GM21529 (cell line): ENCODE results near the gene FAM107B.

Experiments used
- ATAC-seq: cut with Tn5 transposase; IDR thresholded peaks from one replicate; pipeline ENCODE4 v1.9.1; 2021; ENCODE audit not compliant: unreplicated experiment

Gene FAM107B

DNA sequence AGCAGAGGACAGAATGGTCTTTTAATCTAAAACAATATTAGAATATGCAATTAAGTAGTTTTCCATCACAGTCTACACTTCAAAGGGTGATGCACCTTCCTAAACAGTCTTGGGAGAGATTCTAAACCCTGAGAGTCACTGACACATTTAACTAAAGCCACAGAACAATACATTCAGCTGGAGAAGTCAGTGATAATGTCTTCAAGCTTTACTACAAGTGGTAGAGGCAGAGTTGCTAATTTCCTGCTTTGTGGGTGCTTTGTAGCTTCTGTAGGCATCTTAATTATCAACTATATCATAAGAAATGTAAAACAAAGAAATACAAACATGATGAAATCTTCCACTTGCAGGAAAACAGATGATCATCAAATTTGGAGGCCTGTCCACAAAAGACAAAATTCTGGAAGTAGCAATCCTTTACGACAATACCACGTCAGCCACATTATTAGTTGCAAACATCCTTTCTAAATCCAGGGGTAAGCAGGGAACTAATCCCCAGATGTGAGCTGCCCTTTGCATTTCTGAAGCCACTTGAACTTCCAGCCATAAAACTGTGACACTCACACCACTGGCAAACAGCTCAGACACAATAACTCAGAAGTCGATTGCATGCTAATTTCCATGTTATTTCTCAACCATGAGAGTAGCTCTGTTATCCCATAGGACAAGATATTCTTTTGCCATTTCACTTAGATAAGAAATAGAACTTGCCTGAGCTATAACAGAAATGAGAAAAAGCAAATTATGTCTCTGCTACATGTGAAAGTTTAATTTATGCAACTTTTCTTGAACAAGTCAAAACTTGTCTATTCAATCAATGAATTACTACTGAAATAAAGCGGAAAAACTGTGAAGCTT, 212.2 kb downstream of the FAM107B start:
- no peak for ATAC-seq

DNA sequence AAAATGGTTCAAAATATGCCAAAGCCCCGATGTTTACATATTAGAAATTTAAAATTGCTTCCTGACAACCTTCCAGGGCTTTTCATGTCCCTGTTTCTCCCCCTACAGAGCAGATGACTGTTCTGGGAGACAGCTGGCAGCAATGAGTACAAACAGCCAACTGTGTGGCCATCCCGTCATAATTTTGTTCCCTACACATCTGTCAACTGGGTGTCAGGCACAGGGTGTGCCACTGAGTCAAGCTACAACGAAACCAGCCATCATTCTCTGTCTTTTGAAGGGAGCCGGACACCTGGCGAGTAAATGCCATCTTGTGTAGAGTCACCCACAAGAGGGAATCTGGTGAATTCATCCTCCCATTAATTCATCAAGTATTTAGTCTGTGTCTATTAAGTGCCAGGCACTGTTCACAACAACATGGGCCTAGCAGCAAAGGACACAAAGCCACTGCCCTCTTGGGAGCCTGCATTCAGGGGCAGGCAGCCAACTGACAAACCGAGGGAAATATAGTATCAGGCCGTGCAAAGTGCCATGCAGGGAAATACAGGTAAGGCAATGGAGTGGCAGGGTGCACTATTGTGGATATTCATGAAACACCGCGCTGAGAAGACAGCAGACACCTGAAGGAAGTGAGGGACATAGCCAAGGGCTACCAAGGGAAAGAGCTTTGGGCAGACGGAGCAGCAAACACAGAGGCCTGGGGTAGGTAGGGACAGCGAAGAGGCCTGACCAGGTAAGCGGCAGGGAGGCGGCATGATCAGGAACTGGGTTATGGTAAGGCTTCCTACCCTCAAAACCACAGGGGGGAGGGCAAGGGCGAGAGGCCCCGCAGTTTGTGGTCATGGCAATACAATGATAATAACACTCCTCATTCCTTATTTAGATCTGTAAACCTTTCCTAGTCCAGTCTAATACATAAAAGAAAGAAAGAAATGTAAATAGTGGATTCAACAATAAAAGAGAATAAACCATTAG, 213.6 kb downstream of the FAM107B start:
- ATAC-seq, result no peak

DNA sequence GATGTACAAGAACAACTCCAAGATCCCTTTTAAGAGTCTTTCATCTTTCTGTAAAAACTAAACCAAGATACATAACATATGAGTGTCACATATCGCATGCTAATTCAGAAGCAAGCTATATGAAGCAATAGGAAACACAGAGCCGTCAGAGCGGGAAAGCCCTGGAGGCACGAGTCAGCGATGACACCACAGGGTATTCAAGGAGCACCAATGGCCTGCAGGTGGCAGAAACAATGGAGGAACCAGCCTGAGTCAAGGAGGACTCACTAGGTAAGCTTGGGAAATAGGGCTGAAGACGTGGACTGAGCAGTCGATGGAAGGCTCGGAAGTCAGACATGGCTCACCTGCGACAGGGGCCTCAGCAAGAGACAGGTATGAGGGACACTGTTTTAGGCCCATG, 214.4 kb downstream of the FAM107B start:
- ATAC-seq, result peak; percentile 32

DNA sequence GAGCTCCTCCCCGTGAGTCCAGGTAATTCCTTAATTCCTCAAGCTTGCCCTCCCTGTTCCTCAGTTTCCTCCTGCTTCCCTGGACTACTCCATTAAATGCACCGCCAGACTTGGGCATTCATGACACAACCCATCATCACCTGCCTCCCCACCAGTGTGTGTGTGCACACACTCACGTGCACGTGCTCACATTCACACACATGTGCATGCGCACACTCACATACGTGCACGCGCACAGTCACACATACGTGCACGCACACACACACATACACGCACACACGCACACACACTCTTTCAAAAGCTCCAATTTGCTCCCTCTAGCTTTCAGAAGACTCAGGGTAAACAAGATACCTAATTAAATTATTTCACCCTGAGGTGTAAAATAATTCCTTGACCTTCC, 216.7 kb downstream of the FAM107B start:
- ATAC-seq, result no peak

DNA sequence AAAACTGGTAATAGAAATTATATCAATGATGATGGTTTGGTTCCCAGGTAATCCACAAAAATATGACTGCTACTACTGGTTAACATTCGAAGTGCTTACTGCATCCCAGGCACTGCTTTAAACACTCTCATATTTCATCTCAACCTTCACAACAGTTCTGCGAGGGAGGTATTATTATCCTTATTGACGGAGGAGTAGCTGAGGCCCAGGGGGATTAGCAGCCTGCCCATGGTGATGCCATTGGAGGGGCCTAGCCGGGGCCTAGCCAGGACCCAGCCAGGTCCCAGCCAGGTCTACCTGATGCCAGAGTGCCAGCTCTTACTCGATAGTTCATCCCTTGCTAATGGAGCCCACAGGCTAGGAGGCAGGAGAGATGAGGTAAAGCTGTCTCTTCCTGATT, 217.1 kb downstream of the FAM107B start:
- no peak for ATAC-seq

DNA sequence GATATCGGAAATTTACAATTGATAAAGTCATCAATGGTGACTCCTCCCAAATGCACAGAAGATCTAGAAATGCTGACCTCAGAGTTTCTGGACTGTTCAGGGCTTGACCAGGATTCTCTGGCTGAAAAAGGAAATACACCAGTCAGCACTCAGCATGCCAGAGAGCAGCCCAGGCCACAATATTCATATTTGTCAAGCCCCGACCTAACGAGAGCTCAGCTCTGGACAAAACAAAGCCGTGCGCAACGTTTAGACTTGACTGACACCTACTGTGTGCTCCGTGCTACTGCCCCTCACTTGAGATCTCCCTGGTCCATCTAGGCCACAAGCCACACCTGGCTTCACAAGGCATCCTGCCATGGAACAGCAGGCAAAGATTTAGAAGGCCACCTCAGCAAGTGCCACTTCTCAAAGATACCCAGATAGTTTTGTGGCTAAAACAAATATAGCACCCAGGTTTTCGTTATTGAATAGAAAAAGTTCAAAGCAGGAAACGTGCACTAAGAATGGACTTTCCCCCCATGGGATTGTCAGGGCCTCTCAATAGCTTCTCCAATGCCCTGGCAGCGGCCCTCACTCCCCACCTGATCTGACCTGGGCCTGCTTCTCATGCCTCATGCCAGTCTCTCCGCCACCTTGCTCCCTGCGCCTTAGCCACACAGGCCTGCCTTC, 218.3 kb downstream of the FAM107B start:
- peak; percentile 47 for ATAC-seq

DNA sequence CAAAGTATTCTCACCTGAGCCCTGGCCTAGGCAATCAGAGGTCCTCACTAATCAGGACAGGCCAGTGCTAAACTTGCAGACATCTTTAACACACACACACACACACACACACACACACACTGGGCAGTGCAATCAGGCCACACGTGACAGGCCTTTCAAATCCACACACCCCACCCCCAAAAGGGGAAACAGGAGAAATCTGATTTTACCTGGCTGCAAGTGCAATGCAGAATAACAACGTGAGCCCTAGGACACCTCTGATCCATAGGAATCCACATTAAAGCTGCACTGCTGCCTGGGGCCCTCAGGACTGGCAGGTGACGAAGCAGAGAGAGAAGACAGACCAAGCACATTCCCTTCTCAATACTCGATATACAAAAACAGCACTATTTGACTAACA, 218.9 kb downstream of the FAM107B start:
- no peak for ATAC-seq

DNA sequence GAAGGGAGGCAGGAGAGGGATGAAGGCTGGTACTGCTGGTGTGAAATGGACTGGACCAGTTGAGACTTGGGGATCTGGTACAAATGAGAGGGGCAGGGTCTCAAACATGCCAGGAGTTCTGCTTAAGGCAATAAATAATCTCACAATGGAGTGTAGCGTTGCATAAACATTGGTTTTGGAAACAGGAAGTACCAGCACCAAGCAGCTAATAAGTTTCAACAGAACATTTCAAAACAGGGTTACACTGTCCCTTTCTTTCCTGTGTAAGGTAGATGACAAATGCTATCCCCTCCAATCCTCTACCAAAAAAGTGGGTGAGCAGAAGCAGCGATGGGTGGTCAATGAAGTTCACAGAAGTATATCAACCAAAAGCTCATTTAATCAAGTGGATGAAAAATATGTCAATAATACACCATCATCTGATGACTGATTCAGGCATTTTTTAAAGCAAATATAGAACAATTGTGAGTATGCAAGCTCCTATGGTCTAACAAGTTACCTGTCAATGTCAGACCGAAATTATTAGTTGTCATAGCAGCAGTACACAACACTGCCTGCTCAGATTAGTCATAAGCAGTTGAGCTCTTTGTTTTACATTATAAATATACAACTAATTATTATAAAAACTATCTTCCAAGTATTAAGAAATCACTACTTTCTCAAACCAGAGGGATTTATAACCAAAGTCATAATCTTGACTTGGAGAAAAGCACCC, 220.0 kb downstream of the FAM107B start:
- ATAC-seq, result no peak

DNA sequence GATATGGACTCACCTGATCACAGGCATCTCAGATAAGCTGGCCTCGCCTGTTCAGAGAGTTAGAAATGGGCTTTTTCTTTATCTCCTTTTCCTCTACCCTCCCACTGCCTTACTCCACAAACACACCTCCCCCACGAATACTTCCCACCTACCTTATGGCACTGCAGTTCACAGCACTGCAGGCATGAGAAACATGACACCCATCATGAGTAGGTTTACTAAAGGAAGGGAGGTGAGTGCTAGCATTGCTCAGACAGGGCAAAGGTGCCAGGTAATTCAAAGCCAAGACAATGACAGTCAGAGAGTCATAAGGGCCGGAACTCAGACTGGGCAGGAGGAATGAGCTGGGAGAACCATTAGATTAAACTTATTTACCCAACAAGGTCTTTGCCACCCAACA, 220.6 kb downstream of the FAM107B start:
- no peak for ATAC-seq

DNA sequence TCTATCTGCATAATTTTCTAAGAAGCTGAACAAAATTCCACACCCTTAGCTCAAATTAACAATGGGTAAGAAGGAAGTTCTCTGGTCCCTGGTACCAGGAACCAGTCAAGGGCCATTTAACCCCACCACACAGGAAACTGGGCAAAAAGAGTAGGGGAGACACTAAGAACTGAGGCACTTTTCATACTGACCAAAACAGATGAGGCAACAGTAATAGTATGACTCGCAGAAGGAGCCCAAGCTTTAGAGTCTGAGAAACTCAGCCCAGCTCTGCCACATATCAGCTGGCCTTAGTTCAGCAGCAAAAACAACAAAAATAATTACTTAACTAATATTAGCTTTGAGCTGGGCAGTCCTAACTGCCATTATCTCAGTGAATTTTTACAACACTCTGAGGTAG, 221.2 kb downstream of the FAM107B start:
- no peak for ATAC-seq

DNA sequence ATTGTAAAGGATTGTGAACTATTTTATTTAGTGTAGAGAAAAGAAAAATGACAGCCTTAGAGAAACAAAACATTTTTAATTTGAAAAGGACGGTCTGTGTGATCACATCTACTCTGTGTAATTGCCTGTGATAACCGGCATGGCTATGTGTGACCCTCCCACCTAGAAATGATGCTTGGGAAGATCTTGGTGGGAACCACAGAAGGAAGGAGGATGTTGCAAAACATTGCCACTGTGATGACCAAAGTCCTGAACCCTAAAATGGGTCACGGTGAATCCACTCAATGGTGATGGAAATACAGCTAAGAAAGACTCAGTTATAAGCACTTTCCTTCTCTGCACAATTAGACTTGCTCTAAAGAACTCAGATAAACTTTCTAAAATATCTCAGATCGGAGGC, 222.7 kb downstream of the FAM107B start:
- ATAC-seq, result no peak

DNA sequence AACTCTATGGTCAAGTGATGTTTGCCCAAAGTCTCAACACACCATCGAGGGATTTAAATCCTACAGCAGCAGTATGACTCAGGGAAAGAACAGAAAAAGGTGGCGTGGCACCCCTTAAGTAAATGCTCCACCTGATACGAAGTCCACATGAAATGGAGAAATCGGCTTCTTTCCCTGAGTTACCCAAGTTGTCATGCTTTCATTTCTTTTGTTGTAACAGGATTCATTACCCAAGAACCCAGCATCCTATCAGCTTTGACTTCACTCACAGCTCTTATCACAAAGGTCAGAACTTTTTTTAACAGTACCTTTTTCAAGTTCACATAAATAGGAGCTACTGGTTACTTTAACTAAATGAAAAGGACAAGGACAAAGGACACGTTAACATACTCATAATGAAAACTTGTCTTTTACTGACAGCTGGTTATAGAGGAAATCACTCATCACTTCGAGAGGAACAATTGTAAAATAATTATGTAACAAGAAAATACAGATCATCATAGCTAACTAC, 224.2 kb downstream of the FAM107B start:
- no peak for ATAC-seq

DNA sequence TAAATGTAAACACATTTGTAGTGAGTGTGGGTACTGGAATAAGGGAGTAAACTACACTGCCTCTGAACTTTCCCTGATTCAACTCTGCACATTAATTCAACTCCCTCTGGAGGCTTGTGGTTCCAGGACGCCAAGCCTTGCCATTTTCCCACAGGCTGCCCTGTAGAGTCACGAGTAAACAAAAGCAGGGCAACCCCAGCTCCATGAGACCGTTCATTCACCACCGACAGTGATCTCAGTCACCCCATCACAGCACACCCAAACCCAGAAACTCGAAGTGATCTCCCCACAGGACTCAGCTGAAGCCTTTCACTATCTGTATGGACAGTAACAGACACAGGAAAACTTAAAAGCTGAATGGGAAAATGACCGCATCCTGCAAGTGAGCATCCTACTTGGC, 225.2 kb downstream of the FAM107B start:
- ATAC-seq, result no peak

DNA sequence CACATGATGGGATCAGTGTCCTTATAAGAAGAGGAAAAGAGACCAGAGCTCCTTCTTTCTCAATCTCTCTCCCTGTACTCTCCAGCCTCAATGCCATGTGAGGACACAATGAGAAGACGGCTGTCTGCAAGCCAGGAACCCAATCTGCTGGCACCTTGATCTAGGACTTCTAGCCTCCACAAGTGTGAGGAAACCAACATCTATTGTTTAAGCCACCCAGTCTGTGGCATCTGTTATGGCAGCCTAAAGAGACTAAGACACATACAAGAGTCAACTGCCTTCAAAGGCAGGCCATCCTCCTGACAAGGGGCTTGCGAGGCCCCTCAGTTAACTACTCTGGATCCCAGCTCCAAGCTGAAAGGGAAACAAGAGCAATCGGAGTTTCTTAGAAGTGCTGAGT, 225.7 kb downstream of the FAM107B start:
- ATAC-seq, result no peak

DNA sequence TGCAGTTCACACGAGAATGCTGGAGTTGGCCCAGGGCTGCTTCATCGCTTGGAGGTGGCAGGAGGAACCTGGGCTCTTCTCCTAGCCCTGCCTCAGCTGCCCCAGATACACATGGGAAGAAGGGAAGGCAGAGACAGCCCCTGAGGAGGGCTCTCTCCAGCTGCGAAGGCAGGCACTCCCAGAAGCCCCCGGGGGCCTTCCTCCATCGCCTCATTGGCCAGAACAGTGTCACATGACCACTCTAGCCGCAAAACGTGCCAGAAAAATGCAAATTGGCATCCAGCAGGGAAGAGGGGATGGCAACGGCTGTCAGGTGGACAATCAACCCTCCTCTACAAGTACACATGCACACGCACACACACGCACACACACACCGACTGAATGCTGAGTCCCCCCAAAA, 226.2 kb downstream of the FAM107B start:
- no peak for ATAC-seq

DNA sequence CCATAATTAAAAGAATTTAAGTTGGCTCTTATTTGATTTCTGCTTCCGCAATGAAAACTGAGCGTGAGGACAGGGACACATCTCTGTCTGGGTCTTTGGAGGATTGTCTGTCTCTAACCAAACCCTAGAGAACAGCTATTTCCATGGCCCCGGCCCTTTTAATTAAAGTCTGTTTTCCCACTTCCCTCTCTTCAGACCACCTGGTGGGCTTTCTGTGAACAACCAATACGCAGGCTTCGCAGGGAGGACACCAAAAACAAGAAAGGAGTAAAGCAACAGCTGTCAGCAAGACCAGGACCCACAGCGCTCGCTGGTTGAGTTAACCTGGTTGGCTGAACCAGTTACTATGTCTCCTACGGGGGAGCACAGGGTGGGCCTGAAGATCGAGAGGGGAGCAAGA, 226.9 kb downstream of the FAM107B start:
- ATAC-seq, result no peak

DNA sequence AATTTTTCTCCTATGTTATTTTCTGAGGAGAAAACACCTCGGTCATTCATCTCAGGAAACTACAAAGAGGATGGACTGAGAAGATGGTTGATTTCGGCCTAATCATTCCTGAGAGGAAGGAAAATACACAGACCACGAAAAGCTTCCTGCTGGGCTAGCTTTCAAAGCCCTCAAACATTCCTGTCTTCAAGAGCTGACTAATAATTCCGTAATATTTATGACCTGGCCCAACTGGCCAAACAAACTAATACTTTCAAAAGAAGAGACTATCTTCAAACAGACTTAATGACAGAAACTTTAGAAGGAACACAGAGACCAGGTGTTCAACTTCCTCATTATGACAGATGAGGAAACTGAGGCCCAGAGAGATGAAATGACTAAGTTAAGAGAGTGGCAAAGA, 228.9 kb downstream of the FAM107B start:
- ATAC-seq, result no peak

DNA sequence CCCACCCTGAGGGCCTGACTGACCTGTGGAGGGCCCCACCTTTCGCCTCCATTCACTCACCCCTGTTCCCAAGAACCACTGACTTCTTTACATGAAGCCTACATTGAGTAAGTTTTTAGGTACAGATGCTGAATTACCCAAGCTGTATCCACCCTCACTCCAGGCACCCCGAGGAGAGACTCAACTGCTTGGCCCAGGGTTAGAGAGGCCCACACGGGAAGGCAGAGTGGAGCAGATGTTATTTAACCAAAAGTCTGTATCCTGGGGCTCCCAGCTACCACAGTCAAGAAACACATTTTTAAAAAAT, 230.8 kb downstream of the FAM107B start:
- peak; percentile 9 for ATAC-seq

DNA sequence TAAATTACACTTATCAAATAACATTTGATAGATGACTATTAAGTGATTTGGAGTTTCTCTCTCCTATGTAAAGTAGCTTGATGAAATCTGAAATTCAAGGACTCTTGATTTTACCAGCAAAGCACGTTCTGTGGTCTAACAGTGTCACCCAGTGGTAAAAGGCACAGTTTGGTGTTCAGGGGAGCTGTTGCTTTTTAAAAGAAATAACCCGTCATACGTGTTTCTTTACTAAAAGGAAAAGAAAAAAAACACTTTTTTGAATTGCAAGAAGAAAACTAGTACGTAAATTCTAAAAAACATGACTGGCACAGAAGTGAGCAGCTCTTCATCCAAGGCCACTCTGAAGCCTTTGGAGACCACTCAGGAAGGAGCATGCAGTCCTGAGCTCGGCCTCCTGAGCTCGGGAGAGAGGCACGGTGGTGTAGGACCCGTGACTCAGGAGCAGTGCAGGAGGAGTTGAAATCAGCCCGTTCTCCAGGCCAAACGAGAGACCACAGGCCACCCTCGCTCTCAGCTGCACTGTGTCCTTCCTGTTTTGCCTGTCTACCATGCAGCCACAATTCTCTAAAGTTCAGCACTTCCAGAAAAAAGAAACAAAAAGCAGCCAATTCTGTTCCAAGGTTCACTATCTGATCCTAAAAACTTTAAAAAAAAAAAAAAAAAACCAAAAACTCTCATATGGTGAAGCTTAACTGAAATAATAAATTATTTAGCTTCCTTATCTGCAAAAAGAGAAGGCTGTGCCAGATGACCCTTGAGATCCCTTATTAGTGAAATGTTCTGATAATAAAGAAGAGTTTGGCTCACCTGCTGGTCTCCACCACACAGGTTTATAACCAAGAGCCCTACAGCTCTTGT, 231.4 kb downstream of the FAM107B start:
- peak; percentile 67 for ATAC-seq

DNA sequence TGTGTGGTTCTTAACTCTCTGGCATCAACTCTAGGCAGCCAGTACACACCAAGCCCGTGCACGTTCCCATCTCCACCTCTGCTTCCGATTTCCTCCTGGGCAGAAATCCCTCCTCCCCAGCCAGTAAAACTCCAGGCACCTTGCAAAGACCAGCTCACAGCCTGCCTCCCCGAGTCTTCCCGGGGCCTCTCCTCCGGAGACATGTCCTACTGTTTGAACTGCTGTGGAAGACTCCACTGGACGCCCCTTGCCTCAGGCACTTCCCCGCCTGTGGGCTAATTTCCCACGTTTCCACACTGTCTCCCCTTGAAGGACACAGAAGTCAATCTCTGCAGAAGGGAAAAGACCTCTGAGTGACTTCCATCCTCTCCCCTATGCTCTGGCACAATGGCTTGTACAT, 233.3 kb downstream of the FAM107B start:
- ATAC-seq, result no peak
